Mesothelial cell of epicardium (in vitro differentiated cells): ENCODE results near the gene RAB5B. TPM values are rescaled to one million over a fixed set of nuclear protein-coding genes. Genes with fewer than 3 reads are reported as not detected.

ENCODE experiments used
- DNase-seq, 2 experiments: peaks; one replicate each; pipeline ENCODE4 v3.0.0; 2021; ENCODE audit warnings: low spot score in 2 of 2; ENCODE audit not compliant: unreplicated experiment in 2 of 2
- H3K27ac Mint-ChIP-seq: 2 replicates; pipeline ENCODE4 v1.8.0; 2021; ENCODE audit warnings: mixed read lengths
- H3K27me3 Mint-ChIP-seq: 2 replicates; pipeline ENCODE4 v1.8.0; 2021; ENCODE audit warnings: low read depth, mixed read lengths
- H3K36me3 Mint-ChIP-seq: 2 replicates; pipeline ENCODE4 v1.8.0; 2021; ENCODE audit warnings: mixed read lengths
- H3K4me1 Mint-ChIP-seq: 2 replicates; pipeline ENCODE4 v1.8.0; 2021; ENCODE audit warnings: mixed read lengths
- H3K4me3 Mint-ChIP-seq: 2 replicates; pipeline ENCODE4 v1.8.0; 2021; ENCODE audit warnings: mild to moderate bottlenecking, moderate library complexity, mixed read lengths
- H3K9me3 Mint-ChIP-seq: 2 replicates; pipeline ENCODE4 v1.8.0; 2021; ENCODE audit warnings: mixed read lengths
- CTCF ChIP-seq: fragments of 200-600 bp; sonication (generic); IDR thresholded peaks from one replicate; pipeline ENCODE4 v1.5.0; 2021; ENCODE audit warnings: antibody characterized with exemption; ENCODE audit not compliant: unreplicated experiment
- total RNA-seq: library from RNA; stranded (reverse); gene quantifications from 3 replicates; pipeline ENCODE4 v1.2.1, GENCODE V29; 2021

The RAB5B gene
- total RNA-seq, 1 donor from 2014 or later = 101 TPM

GRCh38 chr12:55972042-55972441 lies 1.8 kb upstream of the RAB5B start:
- Mint-ChIP-seq H3K27me3 (no peaks in the 10 kb centered on the region), H3K9me3 (no peaks in the 10 kb centered on the region), H3K36me3 (peaks cover 3% of the 10 kb centered on the region), H3K4me3 (no peak overlapping the region), H3K27ac (no peak overlapping the region), H3K4me1 (peaks cover 19% of the 10 kb centered on the region)
- no peak for TF ChIP-seq CTCF
- DNase-seq = no peak

GRCh38 chr12:55972456-55972855 lies 1.4 kb upstream of the RAB5B start:
- H3K27ac Mint-ChIP-seq = no peak overlapping the region
- H3K9me3 Mint-ChIP-seq = no peaks in the 10 kb centered on the region
- no peaks in the 10 kb centered on the region for H3K27me3 Mint-ChIP-seq

GRCh38 chr12:55972911-55973598 lies 823 bp upstream of the RAB5B start:
- H3K9me3 Mint-ChIP-seq = no peaks in the 10 kb centered on the region
- peaks cover 7% of the 10 kb centered on the region for H3K36me3 Mint-ChIP-seq
- H3K27me3 Mint-ChIP-seq = no peaks in the 10 kb centered on the region
- H3K4me3 Mint-ChIP-seq = no peak overlapping the region
- no peak for DNase-seq
- TF ChIP-seq CTCF = no peak
- peaks cover 10% of the 10 kb centered on the region for H3K4me1 Mint-ChIP-seq
- no peak overlapping the region for H3K27ac Mint-ChIP-seq

More at GRCh38 chr12:55972456-55972855, 1.4 kb upstream of the RAB5B start:
- no peak for DNase-seq
- no peak for TF ChIP-seq CTCF
- no peak overlapping the region for H3K4me3 Mint-ChIP-seq
- peaks cover 3% of the 10 kb centered on the region for H3K36me3 Mint-ChIP-seq
- H3K4me1 Mint-ChIP-seq = peaks cover 16% of the 10 kb centered on the region

- Mint-ChIP-seq H3K27ac (no peak overlapping the region), H3K9me3 (no peaks in the 10 kb centered on the region), H3K4me3 (no peak overlapping the region), H3K36me3 (peaks cover 13% of the 10 kb centered on the region), H3K4me1 (peaks cover 8% of the 10 kb centered on the region), H3K27me3 (no peaks in the 10 kb centered on the region)
- TF ChIP-seq CTCF = no peak
- no peak for DNase-seq
Measured at GRCh38 chr12:55974308-55974730, 441 bp downstream of the RAB5B start.

- no peak for TF ChIP-seq CTCF
- Mint-ChIP-seq H3K4me3 (no peak overlapping the region), H3K36me3 (peaks cover 28% of the 10 kb centered on the region), H3K4me1 (peaks cover 8% of the 10 kb centered on the region), H3K27me3 (no peaks in the 10 kb centered on the region), H3K27ac (no peak overlapping the region), H3K9me3 (no peaks in the 10 kb centered on the region)
- DNase-seq = no peak
Measured at GRCh38 chr12:55978393-55978792, 4.5 kb downstream of the RAB5B start.
